ENCODE data around the gene EEFSEC. TPM values are rescaled to one million over a fixed set of nuclear protein-coding genes. Genes with fewer than 3 reads are reported as not detected.

EEFSEC gene
- total RNA-seq, 2 donors from 2014 or later: 15.7 to 18.0 TPM

- H3K9me3 ChIP-seq: no peaks in the 10 kb centered on the region
- H3K27me3 ChIP-seq: no peaks in the 10 kb centered on the region
- H3K4me1 ChIP-seq: no peaks in the 10 kb centered on the region
- DNase-seq (ENCODE audit: low spot score): no peak
- H3K4me3 ChIP-seq: no peak overlapping the region
- H3K36me3 ChIP-seq: no peaks in the 10 kb centered on the region
- TF ChIP-seq CTCF (IDR thresholded peaks at IDR 0.05): no peak
- no peak overlapping the region for H3K27ac ChIP-seq
Observed at GRCh38 chr3:128457937-128458336, 304.7 kb downstream of the EEFSEC start.

Other genes starting within 250 kb of the EEFSEC start
- 1 to 10 TPM; 1.5 to 4.4 TPM for gene KBTBD12, start 238.2 kb upstream of the EEFSEC start, total RNA-seq
- gene SEC61A1, start 101.0 kb upstream of the EEFSEC start, total RNA-seq: 100 to 1,000 TPM in 1 of 2 donors, 10 to 100 TPM in 1; 74.5 to 109 TPM
- 10 to 100 TPM; 20.9 to 31.0 TPM for gene RUVBL1, start 29.7 kb upstream of the EEFSEC start, total RNA-seq